GM12801 (cell line): Measurements from ENCODE around the gene XXYLT1.

Source experiments
- CTCF ChIP-seq: IDR thresholded peaks from one replicate; pipeline ENCODE4 v1.5.1; 2011; ENCODE audit warnings: control low read depth; ENCODE audit not compliant: insufficient read length; ENCODE audit errors: extremely low read depth

XXYLT1 gene

DNA sequence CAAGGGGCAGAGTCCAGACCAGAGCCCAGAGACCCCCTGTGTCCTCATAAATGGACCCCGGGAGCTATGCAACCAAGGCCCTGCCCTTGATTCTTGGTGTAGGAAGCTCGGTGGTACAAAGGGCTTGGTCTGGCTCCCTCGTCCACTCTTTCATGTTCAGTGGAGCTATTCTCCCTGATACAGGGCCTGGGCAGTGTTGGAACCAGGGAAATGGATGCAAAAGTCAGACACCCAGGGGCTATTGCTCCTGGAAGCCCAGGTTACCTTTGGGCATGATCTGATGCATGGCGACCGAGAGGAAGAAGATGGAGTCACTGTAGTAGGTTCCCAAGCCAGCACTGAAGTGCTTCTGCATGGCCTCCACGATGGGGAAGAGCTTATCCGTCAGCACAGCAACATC is 44.5 kb downstream of the XXYLT1 start:
- no peak for TF ChIP-seq CTCF

DNA sequence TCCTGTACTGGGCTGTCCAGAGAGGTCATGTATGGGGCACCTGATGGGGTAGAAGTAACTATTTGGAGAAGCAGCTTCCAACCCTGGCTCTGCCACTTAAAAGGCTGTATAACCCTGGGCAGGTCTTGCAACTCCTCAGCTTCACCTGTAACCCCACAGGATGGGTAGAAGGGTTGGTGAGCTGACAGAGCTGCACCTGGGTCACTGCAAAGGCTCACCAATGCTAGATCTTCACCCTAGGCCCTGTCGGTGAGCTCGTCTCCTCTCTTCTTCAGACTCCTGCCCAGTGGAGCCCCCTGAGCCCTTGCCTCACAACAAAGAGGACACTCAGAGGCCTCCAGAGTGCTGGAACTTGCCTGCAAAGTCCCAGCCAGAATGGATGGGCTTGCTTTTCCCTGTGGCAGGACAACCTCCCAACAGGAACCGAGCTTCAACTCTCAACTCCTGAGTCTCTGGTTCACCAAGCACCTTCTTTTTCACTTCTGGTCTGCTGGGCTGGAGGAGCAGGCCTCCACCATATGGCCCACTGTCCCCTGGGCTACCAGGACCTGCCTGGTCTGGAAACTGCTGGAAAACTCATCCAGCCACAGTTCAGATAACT is 45.9 kb downstream of the XXYLT1 start:
- no peak for TF ChIP-seq CTCF

DNA sequence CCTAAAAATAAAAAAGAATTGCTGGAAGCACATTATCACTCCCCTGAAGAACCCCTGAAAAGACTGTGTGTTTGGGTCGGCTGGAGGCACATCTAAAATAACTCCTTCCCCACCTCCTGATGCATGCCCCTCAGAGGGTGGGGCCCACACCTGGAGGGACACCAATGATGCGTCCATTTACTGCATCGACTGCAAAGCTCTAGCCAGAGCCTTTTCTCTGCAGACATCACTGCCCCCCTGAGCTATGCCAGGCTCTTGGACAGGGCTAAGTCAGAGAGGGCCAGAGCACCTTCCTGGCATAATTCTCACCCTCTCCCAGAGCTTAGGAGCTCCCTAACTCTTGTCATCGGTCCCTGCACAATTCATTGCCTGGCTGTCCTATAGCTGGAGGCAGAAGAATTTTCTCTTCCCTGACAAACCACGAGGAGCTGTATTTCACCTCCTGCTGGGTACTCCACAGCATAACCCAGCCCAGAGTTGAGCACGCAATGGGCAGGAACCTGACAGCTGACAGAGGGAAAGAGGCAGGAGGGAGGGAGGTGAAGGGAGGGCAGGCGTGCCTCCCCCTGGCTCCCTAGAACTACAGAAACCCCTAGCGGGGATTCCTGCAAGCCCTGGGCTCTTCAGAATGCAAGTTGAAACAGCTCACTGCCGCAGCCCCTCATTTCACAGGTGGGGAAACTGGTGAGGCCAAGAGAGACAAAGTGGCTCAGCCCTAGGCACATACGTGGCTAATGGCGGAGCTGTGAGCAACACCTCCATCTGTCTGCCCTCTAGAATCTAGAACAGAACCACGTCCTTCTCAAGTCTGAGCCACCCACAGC is 46.6 kb downstream of the XXYLT1 start:
- TF ChIP-seq CTCF: no peak

DNA sequence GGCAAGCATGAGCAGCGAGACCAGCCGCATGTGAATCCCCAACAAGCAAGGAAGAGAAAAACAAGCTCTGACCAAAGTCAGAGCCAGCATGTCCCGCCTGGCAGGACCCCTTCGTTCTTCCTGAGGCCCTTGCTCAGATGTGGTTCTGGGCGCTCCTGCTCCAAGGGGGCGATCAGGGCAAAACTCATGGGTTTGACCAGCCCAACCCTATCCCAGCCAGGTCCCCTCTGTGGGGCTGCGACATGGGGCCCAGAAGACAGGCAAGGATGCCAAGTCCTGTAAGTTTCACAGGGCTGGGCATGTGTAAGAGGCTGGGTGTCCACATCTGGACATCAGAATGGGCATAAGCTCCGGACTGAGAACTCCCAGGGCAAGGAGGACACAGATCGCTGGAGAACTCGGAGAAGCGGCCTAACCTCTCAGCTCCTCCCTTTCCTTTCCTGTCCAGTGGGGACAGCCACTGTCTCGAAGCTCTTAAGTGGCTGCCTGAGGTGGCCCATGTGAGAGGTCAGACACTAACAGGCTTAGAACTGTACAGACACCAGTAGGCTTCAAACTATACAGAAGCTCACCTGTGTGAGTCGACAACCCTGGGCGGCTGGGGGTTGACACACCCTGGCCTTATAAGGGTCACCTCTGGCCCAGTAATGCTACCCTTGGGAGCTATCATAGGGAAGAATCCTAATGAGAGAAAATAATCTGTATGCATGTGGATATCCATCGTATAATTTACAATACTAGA is 48.9 kb downstream of the XXYLT1 start:
- no peak for TF ChIP-seq CTCF

GRCh38 chr3:195221015-195221853 is 49.7 kb downstream of the XXYLT1 start:
- no peak for TF ChIP-seq CTCF

GRCh38 chr3:195219351-195220230 is 51.4 kb downstream of the XXYLT1 start:
- no peak for TF ChIP-seq CTCF
